HG02970 (cell line): ENCODE measurements around the gene DOK7.

Source experiments
- ATAC-seq: cut with Tn5 transposase; IDR thresholded peaks from one replicate; pipeline ENCODE4 v1.9.1; 2021; ENCODE audit warnings: mild to moderate bottlenecking, moderate library complexity, moderate number of reproducible peaks; ENCODE audit not compliant: unreplicated experiment, low FRiP score

DOK7 gene

GRCh38 chr4:3485011-3485791 lies 22.1 kb downstream of the DOK7 start:
- ATAC-seq, result no peak

- no peak for ATAC-seq
Measured at GRCh38 chr4:3485886-3486540, 22.9 kb downstream of the DOK7 start.

- no peak for ATAC-seq
Measured at GRCh38 chr4:3486541-3487540, 23.7 kb downstream of the DOK7 start.

- ATAC-seq, result no peak
Measured at GRCh38 chr4:3487861-3488260, 24.8 kb downstream of the DOK7 start.

- no peak for ATAC-seq
Measured at GRCh38 chr4:3488820-3489219, 25.7 kb downstream of the DOK7 start.

GRCh38 chr4:3489451-3489962 lies 26.4 kb downstream of the DOK7 start:
- ATAC-seq, result no peak

- ATAC-seq, result no peak
Measured at GRCh38 chr4:3491681-3492405, 28.7 kb downstream of the DOK7 start.

GRCh38 chr4:3492741-3493719 lies 29.9 kb downstream of the DOK7 start:
- ATAC-seq, result no peak

- no peak for ATAC-seq
Measured at GRCh38 chr4:3493720-3494461, 30.8 kb downstream of the DOK7 start.

- no peak for ATAC-seq
Measured at GRCh38 chr4:3494462-3494871, 31.4 kb downstream of the DOK7 start.

- ATAC-seq, result no peak
Measured at GRCh38 chr4:3495204-3495975, 32.3 kb downstream of the DOK7 start.

GRCh38 chr4:3496021-3496420 lies 32.9 kb downstream of the DOK7 start:
- ATAC-seq, result no peak

- ATAC-seq, result no peak
Measured at GRCh38 chr4:3497095-3497494, 34.0 kb downstream of the DOK7 start.

GRCh38 chr4:3497523-3498389 lies 34.6 kb downstream of the DOK7 start:
- no peak for ATAC-seq

GRCh38 chr4:3498407-3498806 lies 35.3 kb downstream of the DOK7 start:
- no peak for ATAC-seq

- ATAC-seq, result no peak
Measured at GRCh38 chr4:3498901-3499510, 35.9 kb downstream of the DOK7 start.
